Type B pancreatic cell (in vitro differentiated cells): ENCODE results near the gene PKP1. TPM values are rescaled to one million over a fixed set of nuclear protein-coding genes. Genes with fewer than 3 reads are reported as not detected.

Experiments
- DNase-seq: peaks from one replicate; pipeline ENCODE4 v3.0.0; 2021; ENCODE audit warnings: mixed read lengths; ENCODE audit not compliant: unreplicated experiment; ENCODE audit errors: extremely low spot score
- H3K27ac Mint-ChIP-seq: 2 replicates; pipeline ENCODE4 v1.8.0; 2021; ENCODE audit warnings: mild to moderate bottlenecking, mixed read lengths
- H3K27me3 Mint-ChIP-seq: 2 replicates; pipeline ENCODE4 v1.8.0; 2021; ENCODE audit warnings: mixed read lengths
- H3K36me3 Mint-ChIP-seq: 2 replicates; pipeline ENCODE4 v1.8.0; 2021; ENCODE audit warnings: mixed read lengths
- H3K4me1 Mint-ChIP-seq: one replicate; pipeline ENCODE4 v1.8.0; 2021; ENCODE audit warnings: mixed read lengths; ENCODE audit not compliant: unreplicated experiment
- H3K4me3 Mint-ChIP-seq: 2 replicates; pipeline ENCODE4 v1.8.0; 2021; ENCODE audit warnings: mild to moderate bottlenecking, mixed read lengths
- H3K9me3 Mint-ChIP-seq: 2 replicates; pipeline ENCODE4 v1.8.0; 2021; ENCODE audit warnings: mixed read lengths
- total RNA-seq: library from RNA; stranded (reverse); gene quantifications from 2 replicates; pipeline ENCODE4 v1.2.1, GENCODE V29; 2021; ENCODE audit warnings: low replicate concordance
- TF ChIP-seq, protein P1 (sequence below): fragments of 200-600 bp; sonication (generic); conservative IDR thresholded peaks from 2 replicates; pipeline ENCODE4 v1.5.0; 2021; ENCODE audit warnings: antibody characterized with exemption, mild to moderate bottlenecking

The PKP1 gene
- total RNA-seq, 1 donor from 2014 or later: 7.6 TPM

GRCh38 chr1:201266774-201267173 is 16.5 kb upstream of the PKP1 start:
- TF ChIP-seq, protein P1, sequence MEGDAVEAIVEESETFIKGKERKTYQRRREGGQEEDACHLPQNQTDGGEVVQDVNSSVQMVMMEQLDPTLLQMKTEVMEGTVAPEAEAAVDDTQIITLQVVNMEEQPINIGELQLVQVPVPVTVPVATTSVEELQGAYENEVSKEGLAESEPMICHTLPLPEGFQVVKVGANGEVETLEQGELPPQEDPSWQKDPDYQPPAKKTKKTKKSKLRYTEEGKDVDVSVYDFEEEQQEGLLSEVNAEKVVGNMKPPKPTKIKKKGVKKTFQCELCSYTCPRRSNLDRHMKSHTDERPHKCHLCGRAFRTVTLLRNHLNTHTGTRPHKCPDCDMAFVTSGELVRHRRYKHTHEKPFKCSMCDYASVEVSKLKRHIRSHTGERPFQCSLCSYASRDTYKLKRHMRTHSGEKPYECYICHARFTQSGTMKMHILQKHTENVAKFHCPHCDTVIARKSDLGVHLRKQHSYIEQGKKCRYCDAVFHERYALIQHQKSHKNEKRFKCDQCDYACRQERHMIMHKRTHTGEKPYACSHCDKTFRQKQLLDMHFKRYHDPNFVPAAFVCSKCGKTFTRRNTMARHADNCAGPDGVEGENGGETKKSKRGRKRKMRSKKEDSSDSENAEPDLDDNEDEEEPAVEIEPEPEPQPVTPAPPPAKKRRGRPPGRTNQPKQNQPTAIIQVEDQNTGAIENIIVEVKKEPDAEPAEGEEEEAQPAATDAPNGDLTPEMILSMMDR: no peak
- peak; percentile 10 for DNase-seq
- H3K27me3 Mint-ChIP-seq: peaks cover 40% of the 10 kb centered on the region
- H3K36me3 Mint-ChIP-seq: no peaks in the 10 kb centered on the region
- no peak overlapping the region for H3K4me3 Mint-ChIP-seq
- no peaks in the 10 kb centered on the region for H3K9me3 Mint-ChIP-seq
- H3K4me1 Mint-ChIP-seq: no peaks in the 10 kb centered on the region
- no peak overlapping the region for H3K27ac Mint-ChIP-seq

DNA sequence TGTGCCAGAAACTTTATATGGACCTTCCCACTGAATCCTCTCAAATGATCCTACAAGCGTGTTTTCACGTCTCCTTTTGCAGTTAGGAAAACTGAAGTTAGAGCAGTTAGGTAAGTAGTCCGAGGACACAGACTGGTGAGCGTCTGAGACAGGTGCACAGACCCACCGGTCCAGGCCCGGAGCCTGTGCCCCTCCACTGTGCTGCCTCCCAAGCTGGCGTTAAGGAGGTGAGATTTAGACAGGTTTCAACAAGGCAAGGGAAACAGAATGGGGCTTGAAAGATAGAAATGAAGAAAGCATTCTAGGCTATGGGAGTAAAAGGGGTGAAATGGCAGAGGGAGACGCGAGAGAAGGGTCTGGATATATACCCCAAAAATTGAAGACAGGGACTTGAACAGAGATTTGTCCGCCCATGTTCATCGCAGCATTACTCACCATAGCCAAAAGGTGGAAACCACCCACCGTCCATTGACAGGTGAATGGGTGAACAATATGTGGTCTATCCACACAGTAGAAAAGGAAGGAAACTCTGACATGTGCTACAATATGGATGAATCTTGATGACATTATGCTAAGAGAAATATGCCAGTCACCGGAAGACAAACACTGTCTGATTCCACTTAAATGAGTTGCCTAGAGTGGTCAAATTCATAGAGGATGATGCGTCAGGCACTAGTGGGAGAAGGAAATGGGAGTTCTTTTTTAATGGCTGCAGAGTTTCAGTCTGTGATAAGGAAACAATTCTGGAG is 15.7 kb upstream of the PKP1 start:
- Mint-ChIP-seq H3K4me1 (no peaks in the 10 kb centered on the region), H3K27me3 (peaks cover 36% of the 10 kb centered on the region), H3K27ac (no peak overlapping the region)

GRCh38 chr1:201268604-201269151 is 14.6 kb upstream of the PKP1 start:
- DNase-seq: peak; percentile 45
- H3K27me3 Mint-ChIP-seq: peaks cover 36% of the 10 kb centered on the region
- H3K9me3 Mint-ChIP-seq: no peaks in the 10 kb centered on the region
- TF ChIP-seq, protein P1: no peak
- no peak overlapping the region for H3K27ac Mint-ChIP-seq
- no peak overlapping the region for H3K4me3 Mint-ChIP-seq
- H3K36me3 Mint-ChIP-seq: no peaks in the 10 kb centered on the region
- no peaks in the 10 kb centered on the region for H3K4me1 Mint-ChIP-seq

More for the DNA sequence above, 15.7 kb upstream of the PKP1 start:
- TF ChIP-seq, protein P1: no peak
- Mint-ChIP-seq H3K9me3 (no peaks in the 10 kb centered on the region), H3K36me3 (no peaks in the 10 kb centered on the region), H3K4me3 (no peak overlapping the region)
- DNase-seq: peak; percentile 13

GRCh38 chr1:201269281-201269680 is 14.0 kb upstream of the PKP1 start:
- Mint-ChIP-seq H3K36me3 (no peaks in the 10 kb centered on the region), H3K4me3 (no peak overlapping the region), H3K4me1 (no peaks in the 10 kb centered on the region), H3K27ac (no peak overlapping the region), H3K27me3 (peaks cover 35% of the 10 kb centered on the region), H3K9me3 (no peaks in the 10 kb centered on the region)
- peak; percentile 34 for DNase-seq
- TF ChIP-seq, protein P1: no peak

GRCh38 chr1:201269900-201270410 is 13.4 kb upstream of the PKP1 start:
- DNase-seq: no peak
- no peaks in the 10 kb centered on the region for H3K36me3 Mint-ChIP-seq
- no peak overlapping the region for H3K27ac Mint-ChIP-seq
- no peak overlapping the region for H3K4me3 Mint-ChIP-seq
- H3K9me3 Mint-ChIP-seq: no peaks in the 10 kb centered on the region
- no peaks in the 10 kb centered on the region for H3K4me1 Mint-ChIP-seq
- TF ChIP-seq, protein P1: no peak
- H3K27me3 Mint-ChIP-seq: peaks cover 31% of the 10 kb centered on the region
